ENCODE data around the gene ARF3.

GRCh38 chr12:48985901-48986300 is 28.6 kb upstream of the ARF3 start:
- no peak for TF ChIP-seq REST (IDR thresholded peaks at IDR 0.05)
- no peak for TF ChIP-seq CTCF (IDR thresholded peaks at IDR 0.05)
- no peak for TF ChIP-seq RCOR1 (IDR thresholded peaks at IDR 0.05; ENCODE audit: low read depth, low read length)
- no peak for TF ChIP-seq USF2 (IDR thresholded peaks at IDR 0.05)
- no peak for TF ChIP-seq PHF8 (IDR thresholded peaks at IDR 0.05; ENCODE audit: borderline replicate concordance, low read depth)
- no peak for TF ChIP-seq POLR2A (IDR thresholded peaks at IDR 0.05; ENCODE audit: low read length)
- no peak for TF ChIP-seq NPAS2 (CRISPR knock-in tag; IDR thresholded peaks at IDR 0.05; ENCODE audit: borderline replicate concordance)
- TF ChIP-seq MAFK (IDR thresholded peaks at IDR 0.05; ENCODE audit: partially characterized antibody) = no peak
- TF ChIP-seq ZFP36 (IDR thresholded peaks at IDR 0.05; ENCODE audit: borderline replicate concordance, partially characterized antibody) = no peak
- no peak for TF ChIP-seq EP300 (IDR thresholded peaks at IDR 0.05)
